Measurements from ENCODE around the gene CCDC192. TPM values are rescaled to one million over a fixed set of nuclear protein-coding genes. Genes with fewer than 3 reads are reported as not detected.

The CCDC192 gene
- total and polyA plus RNA-seq, 2 of the 4 experiments (the other 2 are of a cell fraction), result not detected

DNA sequence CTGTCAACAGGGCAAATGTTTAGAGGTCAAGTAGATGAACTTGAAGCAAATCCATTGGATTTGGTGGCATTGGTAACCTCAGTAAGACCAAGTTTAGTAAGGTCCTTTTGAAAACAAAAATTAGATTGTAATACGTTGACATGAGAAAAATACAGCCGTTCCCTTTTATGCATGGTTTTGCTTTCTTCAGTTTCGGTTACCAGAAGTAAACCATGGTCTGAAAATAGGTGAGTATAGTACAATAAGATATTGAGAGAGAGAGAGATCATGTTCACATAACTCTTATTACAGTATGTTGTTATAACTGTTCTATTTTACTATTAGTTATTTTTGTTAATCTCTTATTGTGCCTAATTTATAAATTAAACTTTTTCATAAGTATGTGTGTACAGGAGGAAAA lies 223.8 kb downstream of the CCDC192 start:
- no peak overlapping the region for H3K18ac ChIP-seq (ENCODE audit: low read depth, low read length)
- no peak overlapping the region for H2BK5ac ChIP-seq (ENCODE audit: low read depth, low read length, poor library complexity, severe bottlenecking)
- H2BK20ac ChIP-seq (ENCODE audit: low read depth, low read length), result no peak overlapping the region
- H3K4me1 ChIP-seq (ENCODE audit: control insufficient read depth, insufficient read depth, low read length), result peaks cover 3% of the 10 kb centered on the region
- no peak overlapping the region for H3K23ac ChIP-seq (ENCODE audit: low read depth, low read length)
- H3K27ac ChIP-seq (ENCODE audit: insufficient read depth, low read length), result no peak overlapping the region
- no peak overlapping the region for H2BK15ac ChIP-seq (ENCODE audit: low read depth, low read length)
- ChIA-PET POLR2A (ENCODE audit: unreplicated experiment) (no interaction called here), CTCF (no interaction called here)
- no peaks in the 10 kb centered on the region for H3K79me1 ChIP-seq (ENCODE audit: low read depth in 1 of 2, low read length in 2 of 2)
- H3K36me3 ChIP-seq (ENCODE audit: control insufficient read depth, insufficient read depth, low read length), result no peaks in the 10 kb centered on the region
- dilution Hi-C loops (cut with HindIII; ENCODE audit: low sequenced_read_pairs, unreplicated experiment), result no loop called here
- no peak overlapping the region for H4K8ac ChIP-seq (ENCODE audit: low read depth in 2 of 2, low read length in 2 of 2)
- H2AFZ ChIP-seq (replicated peaks; ENCODE audit: low read length, poor library complexity), result no peak overlapping the region
- no peak overlapping the region for H3K4me3 ChIP-seq (ENCODE audit: insufficient read depth, low read depth, low read length)
- H3K9ac ChIP-seq (ENCODE audit: low read depth, low read length), result no peak overlapping the region
- H3K27me3 ChIP-seq (ENCODE audit: control insufficient read depth, insufficient read depth, low read length), result no peaks in the 10 kb centered on the region
- no peak overlapping the region for H3K4ac ChIP-seq (ENCODE audit: low read depth, low read length)
- no peak for DNase-seq
- no peak for ATAC-seq (ENCODE audit: low read depth)
- in situ Hi-C loops (cut with MboI; ENCODE audit: low sequenced_read_pairs), result no loop called here
- no peak overlapping the region for H3K56ac ChIP-seq (ENCODE audit: extremely low read depth, insufficient read depth, low read length)
- no peaks in the 10 kb centered on the region for H4K20me1 ChIP-seq (ENCODE audit: insufficient read depth, low read length)
- intact Hi-C loops (cut with micrococcal nuclease), result loop anchor here (5.0 kb wide), 1 partner anchor 140 kb away; no protein-coding TSS in a partner anchor
- no peak overlapping the region for H2AK5ac ChIP-seq (ENCODE audit: low read depth, low read length)
- no peak overlapping the region for H2BK120ac ChIP-seq (ENCODE audit: low read depth, low read length)
- H3K14ac ChIP-seq (replicated peaks; ENCODE audit: low read depth, low read length), result no peak overlapping the region
- H3K4me2 ChIP-seq (ENCODE audit: low read depth, low read length), result no peak overlapping the region
- H4K5ac ChIP-seq (ENCODE audit: low read depth, low read length), result no peak overlapping the region
- TF ChIP-seq RAD21 (IDR thresholded peaks at IDR 0.05; ENCODE audit: low read length) (no peak), MXI1 (IDR thresholded peaks at IDR 0.05; ENCODE audit: borderline replicate concordance, low read depth, low read length) (no peak), BHLHE40 (IDR thresholded peaks at IDR 0.05; ENCODE audit: low read depth, low read length) (no peak), SMC3 (IDR thresholded peaks at IDR 0.05; ENCODE audit: low read depth, low read length) (no peak), NFE2L2 (IDR thresholded peaks at IDR 0.05; ENCODE audit: low read depth, low read length) (no peak), POLR2A (IDR thresholded peaks at IDR 0.05; ENCODE audit: low read depth, low read length) (no peak), CHD1 (IDR thresholded peaks at IDR 0.05; ENCODE audit: low read depth, low read length) (no peak)
- TF ChIP-seq, protein P1, sequence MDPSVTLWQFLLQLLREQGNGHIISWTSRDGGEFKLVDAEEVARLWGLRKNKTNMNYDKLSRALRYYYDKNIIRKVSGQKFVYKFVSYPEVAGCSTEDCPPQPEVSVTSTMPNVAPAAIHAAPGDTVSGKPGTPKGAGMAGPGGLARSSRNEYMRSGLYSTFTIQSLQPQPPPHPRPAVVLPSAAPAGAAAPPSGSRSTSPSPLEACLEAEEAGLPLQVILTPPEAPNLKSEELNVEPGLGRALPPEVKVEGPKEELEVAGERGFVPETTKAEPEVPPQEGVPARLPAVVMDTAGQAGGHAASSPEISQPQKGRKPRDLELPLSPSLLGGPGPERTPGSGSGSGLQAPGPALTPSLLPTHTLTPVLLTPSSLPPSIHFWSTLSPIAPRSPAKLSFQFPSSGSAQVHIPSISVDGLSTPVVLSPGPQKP (IDR thresholded peaks at IDR 0.05; ENCODE audit: borderline replicate concordance, low read depth, low read length), result no peak
- TF ChIP-seq, protein P2, sequence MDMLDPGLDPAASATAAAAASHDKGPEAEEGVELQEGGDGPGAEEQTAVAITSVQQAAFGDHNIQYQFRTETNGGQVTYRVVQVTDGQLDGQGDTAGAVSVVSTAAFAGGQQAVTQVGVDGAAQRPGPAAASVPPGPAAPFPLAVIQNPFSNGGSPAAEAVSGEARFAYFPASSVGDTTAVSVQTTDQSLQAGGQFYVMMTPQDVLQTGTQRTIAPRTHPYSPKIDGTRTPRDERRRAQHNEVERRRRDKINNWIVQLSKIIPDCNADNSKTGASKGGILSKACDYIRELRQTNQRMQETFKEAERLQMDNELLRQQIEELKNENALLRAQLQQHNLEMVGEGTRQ (IDR thresholded peaks at IDR 0.05; ENCODE audit: low read depth, low read length), result no peak
- no CpG with 5 or more reads among the region's 3 CpGs for WGBS, 2 experiments (ENCODE audit: extremely low coverage in 2 of 2, insufficient read length in 1 of 2)
- H4K91ac ChIP-seq (ENCODE audit: insufficient read depth, low read depth, low read length), result no peak overlapping the region
- H2AK9ac ChIP-seq (replicated peaks; ENCODE audit: low read depth, low read length, poor library complexity), result no peak overlapping the region
- H3K9me3 ChIP-seq (ENCODE audit: control insufficient read depth, insufficient read depth, low read length), result no peaks in the 10 kb centered on the region
- H3K9me1 ChIP-seq (ENCODE audit: insufficient read depth, low read length), result no peaks in the 10 kb centered on the region
- no TSS peak for BruUV-seq (replicated peaks)

Data from IMR-90 (cell line).